Measurements from ENCODE around the gene CYP3A4.
"Not testable (repeated sequence)": the region's sequence is repeated elsewhere in the genome, so short reads cannot be mapped to it uniquely, and the experiment has no call there.

CYP3A4 gene

GRCh38 chr7:99751322-99752052 is 32.5 kb downstream of the CYP3A4 start:
- not testable (repeated sequence) for FAIRE-seq

- no peak for FAIRE-seq
Observed at GRCh38 chr7:99748846-99749579, 35.0 kb downstream of the CYP3A4 start.

GRCh38 chr7:99746915-99747314 is 37.1 kb downstream of the CYP3A4 start:
- not testable (repeated sequence) for FAIRE-seq

GRCh38 chr7:99745395-99745794 is 38.6 kb downstream of the CYP3A4 start:
- FAIRE-seq = not testable (repeated sequence)

- no peak for FAIRE-seq
Observed at GRCh38 chr7:99742737-99743394, 41.1 kb downstream of the CYP3A4 start.

- FAIRE-seq = no peak
Observed at GRCh38 chr7:99741441-99741795, 42.6 kb downstream of the CYP3A4 start.

- FAIRE-seq = no peak
Observed at GRCh38 chr7:99740573-99741440, 43.2 kb downstream of the CYP3A4 start.

- no peak for FAIRE-seq
Observed at GRCh38 chr7:99739699-99740572, 44.0 kb downstream of the CYP3A4 start.

- FAIRE-seq = no peak
Observed at GRCh38 chr7:99737726-99738125, 46.3 kb downstream of the CYP3A4 start.

- not testable (repeated sequence) for FAIRE-seq
Observed at GRCh38 chr7:99736667-99737066, 47.3 kb downstream of the CYP3A4 start.

GRCh38 chr7:99734987-99735386 is 49.0 kb downstream of the CYP3A4 start, which contains the start of gene CYP3A7:
TSS of gene CYP3A7 (minus strand) at chr7:99735196. CDS start at chr7:99735093, 103 bp downstream.
- no peak for FAIRE-seq

GRCh38 chr7:99733448-99733847 is 50.5 kb downstream of the CYP3A4 start:
- no peak for FAIRE-seq

- FAIRE-seq = no peak
Observed at GRCh38 chr7:99733003-99733402, 51.0 kb downstream of the CYP3A4 start.

GRCh38 chr7:99731638-99732374 is 52.2 kb downstream of the CYP3A4 start:
- FAIRE-seq = no peak

- FAIRE-seq = no peak
Observed at GRCh38 chr7:99730992-99731391, 53.0 kb downstream of the CYP3A4 start.

GRCh38 chr7:99730238-99730810 is 53.7 kb downstream of the CYP3A4 start:
- FAIRE-seq = no peak

GRCh38 chr7:99729486-99730237 is 54.3 kb downstream of the CYP3A4 start:
- FAIRE-seq = no peak

- FAIRE-seq = no peak
Observed at GRCh38 chr7:99728615-99729014, 55.4 kb downstream of the CYP3A4 start.

- not testable (repeated sequence) for FAIRE-seq
Observed at GRCh38 chr7:99723201-99723600, 60.8 kb downstream of the CYP3A4 start.
